ENCODE results near the gene SPTBN4.
A peak's percentile ranks its signal among the peaks of the same experiment; 100 is the strongest.
"Not testable (repeated sequence)": the region's sequence is repeated elsewhere in the genome, so short reads cannot be mapped to it uniquely, and the experiment has no call there.

Gene SPTBN4

GRCh38 chr19:40585241-40585981 is 118.6 kb downstream of the SPTBN4 start:
- no peak for DNase-seq (ENCODE audit: low read depth in 2 of 2, low spot score in 1 of 2)

DNA sequence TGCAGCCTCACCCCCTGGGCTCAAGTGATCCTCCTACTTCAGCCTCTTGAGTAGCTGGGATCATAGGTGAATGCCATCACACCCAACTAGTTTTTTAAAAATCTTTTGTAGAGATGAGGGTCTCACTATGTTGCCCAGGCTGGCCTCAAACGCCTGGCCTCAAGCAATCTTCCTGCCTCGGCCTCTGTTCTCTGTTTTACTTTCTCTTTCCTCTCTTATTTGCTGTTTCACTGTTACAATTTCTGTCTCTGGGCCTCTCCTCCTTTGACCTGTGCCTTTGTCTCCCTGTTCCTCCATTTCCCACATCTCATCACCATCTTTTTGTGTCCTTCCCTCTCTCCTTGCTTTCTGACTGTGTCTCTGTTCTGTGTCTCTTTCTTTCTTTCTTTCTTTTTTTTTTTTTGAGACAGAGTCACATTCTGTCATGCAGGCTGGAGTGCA is 119.2 kb downstream of the SPTBN4 start:
- no peak for DNase-seq (ENCODE audit: low read depth in 2 of 2, low spot score in 1 of 2)

- DNase-seq (ENCODE audit: low read depth in 2 of 2, low spot score in 1 of 2) = no peak
Measured at GRCh38 chr19:40586611-40587010, 119.8 kb downstream of the SPTBN4 start.

GRCh38 chr19:40588110-40588854 is 121.5 kb downstream of the SPTBN4 start:
- DNase-seq (ENCODE audit: low read depth in 2 of 2, low spot score in 1 of 2) = no peak

- no peak for DNase-seq (ENCODE audit: low read depth in 2 of 2, low spot score in 1 of 2)
Measured at GRCh38 chr19:40588926-40589569, 122.2 kb downstream of the SPTBN4 start.

- DNase-seq (ENCODE audit: low read depth in 2 of 2, low spot score in 1 of 2) = no peak
Measured at GRCh38 chr19:40589591-40590429, 123.0 kb downstream of the SPTBN4 start.

DNA sequence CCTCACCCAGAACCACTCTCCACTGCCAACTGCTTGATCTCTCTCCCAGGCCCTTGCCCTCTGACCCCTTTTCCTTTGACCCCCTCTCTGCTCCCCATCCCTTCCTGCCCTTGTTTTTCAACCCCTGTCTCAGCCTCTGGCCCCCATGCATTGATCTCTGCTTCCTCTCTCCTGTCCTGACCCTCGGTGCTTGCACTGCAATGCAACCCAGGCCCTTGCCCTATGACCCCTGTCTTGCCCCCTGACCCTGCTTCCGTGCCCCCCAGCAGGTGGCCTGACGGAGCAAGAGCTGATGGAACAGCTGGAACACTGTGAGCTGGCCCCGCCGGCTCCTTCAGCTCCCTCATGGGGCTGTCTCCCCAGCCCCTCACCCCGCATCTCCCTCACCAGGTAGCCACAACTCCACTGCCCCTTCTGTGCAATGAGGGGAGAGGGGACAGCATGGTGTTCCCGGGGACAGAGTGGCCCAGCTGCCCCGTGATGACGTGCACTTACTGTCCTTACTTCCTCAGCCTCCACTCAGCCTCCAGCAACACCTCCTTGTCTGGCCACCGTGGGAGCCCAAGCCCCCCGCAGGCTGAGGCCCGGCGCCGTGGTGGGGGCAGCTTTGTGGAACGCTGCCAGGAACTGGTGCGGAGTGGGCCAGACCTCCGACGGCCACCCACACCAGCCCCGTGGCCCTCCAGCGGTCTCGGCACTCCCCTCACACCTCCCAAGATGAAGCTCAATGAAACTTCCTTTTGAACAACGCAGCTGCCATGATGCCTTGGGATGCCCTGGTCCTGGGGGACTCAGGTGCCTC is 123.9 kb downstream of the SPTBN4 start:
- DNase-seq (ENCODE audit: low read depth in 2 of 2, low spot score in 1 of 2) = no peak

DNA sequence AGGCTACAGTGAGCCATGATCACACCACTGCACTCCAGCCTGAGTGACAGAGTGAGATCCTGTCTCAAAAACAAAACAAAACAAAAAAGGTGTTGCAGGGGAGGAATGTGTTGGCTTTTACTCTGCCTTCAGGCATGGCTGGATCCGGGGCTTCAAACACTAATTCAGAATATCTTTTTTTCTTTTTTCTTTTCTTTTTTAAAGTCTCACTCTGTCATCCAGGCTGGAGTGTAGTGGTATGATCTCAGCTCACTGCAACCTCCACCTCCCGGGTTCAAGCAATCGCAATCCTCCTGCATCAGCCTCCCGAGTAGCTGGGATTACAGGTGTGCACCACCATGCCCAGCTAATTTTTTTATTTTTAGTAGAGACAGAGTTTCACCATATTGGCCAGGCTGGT is 124.9 kb downstream of the SPTBN4 start:
- not testable (repeated sequence) for DNase-seq (ENCODE audit: low read depth in 2 of 2, low spot score in 1 of 2)

DNA sequence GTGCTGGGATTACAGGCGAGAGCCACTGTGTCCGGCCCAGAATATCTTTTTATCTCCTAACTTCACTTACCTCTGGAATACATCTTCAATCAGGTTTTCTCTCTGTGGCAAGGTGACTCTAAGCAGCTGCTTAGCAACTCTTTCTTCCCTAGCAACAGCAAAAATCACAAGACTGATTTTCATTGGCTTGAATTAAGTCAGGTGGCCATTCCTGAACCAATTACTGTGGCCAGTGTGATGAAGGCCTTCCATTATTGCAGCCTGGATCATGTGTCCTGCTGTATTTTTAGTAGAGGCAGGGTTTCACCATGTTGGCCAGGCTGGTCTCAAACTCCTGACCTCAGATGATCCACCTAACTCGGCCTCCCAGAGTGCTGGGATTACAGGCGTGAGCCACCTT is 125.4 kb downstream of the SPTBN4 start:
- DNase-seq (ENCODE audit: low read depth in 2 of 2, low spot score in 1 of 2) = no peak

- no peak for DNase-seq (ENCODE audit: low read depth in 2 of 2, low spot score in 1 of 2)
Measured at GRCh38 chr19:40594255-40594654, 127.5 kb downstream of the SPTBN4 start.

- no peak for DNase-seq (ENCODE audit: low read depth in 2 of 2, low spot score in 1 of 2)
Measured at GRCh38 chr19:40594657-40595091, 127.9 kb downstream of the SPTBN4 start.

DNA sequence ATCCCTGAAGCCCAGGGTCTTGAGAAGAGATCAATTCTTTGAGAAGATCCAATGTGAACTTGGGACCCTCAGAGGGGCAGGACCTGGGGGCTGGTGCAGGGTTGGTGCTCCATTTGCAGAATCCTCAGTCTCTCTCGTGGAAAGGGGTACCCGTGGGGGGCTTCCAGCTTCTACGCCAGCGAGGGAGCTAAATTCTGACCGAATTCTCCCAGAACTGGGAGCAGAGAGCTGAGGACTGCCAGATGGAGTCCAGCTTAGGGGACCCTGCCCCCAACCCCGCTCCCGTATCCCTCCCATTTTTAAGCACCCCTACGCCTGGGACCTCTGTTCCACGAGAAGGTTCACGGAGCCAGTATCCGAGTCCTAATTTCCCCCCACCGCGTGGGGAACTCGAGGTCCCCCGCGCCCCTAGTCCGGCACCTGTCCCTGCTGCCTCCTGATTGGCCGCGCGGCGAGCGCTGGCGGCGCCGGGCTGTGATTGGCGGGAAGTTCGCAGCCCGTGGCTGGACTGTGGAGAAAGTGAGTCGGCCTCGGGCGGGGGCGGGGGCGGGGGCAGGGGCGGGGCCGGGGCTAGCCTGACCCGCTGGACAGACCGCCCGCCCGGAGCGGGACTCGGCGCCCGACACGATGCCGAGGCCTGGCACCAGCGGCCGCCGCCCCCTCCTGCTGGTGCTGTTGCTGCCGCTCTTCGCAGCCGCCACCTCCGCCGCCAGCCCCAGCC is 130.0 kb downstream of the SPTBN4 start:
- DNase-seq (ENCODE audit: low read depth in 2 of 2, low spot score in 1 of 2) = no peak

GRCh38 chr19:40597329-40597838 is 130.6 kb downstream of the SPTBN4 start:
- no peak for DNase-seq (ENCODE audit: low read depth in 2 of 2, low spot score in 1 of 2)

GRCh38 chr19:40598121-40598917 is 131.5 kb downstream of the SPTBN4 start:
- DNase-seq (ENCODE audit: low read depth in 2 of 2, low spot score in 1 of 2) = peak in 1 of 2 donors; percentile 69

DNA sequence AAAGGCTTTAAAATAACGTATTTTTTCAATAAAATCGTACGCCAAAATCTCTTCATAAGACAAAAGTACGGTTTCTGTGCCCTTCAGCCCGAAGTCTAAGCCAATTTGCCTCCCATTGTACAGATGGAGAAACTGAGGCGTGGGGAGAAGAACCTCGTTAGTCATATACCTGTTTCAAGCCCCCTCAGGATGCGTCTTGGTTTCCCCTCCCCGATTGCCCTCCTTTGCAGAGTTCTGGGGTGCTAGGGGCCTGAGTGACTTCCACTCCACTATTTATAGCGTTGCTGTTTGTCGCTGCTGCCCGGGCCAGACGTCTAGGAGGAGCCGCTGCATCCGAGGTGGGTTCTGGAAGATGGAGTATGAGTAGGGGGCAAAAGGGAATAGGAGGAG is 132.1 kb downstream of the SPTBN4 start:
- no peak for DNase-seq (ENCODE audit: low read depth in 2 of 2, low spot score in 1 of 2)

GRCh38 chr19:40599331-40599901 is 132.6 kb downstream of the SPTBN4 start:
- DNase-seq (ENCODE audit: low read depth in 2 of 2, low spot score in 1 of 2) = no peak

- DNase-seq (ENCODE audit: low read depth in 2 of 2, low spot score in 1 of 2) = no peak
Measured at GRCh38 chr19:40599902-40600569, 133.2 kb downstream of the SPTBN4 start.
